ENCODE results near the gene TIPARP. TPM values are rescaled to one million over a fixed set of nuclear protein-coding genes. Genes with fewer than 3 reads are reported as not detected.
A peak's percentile ranks its signal among the peaks of the same experiment; 100 is the strongest.

Gene TIPARP
- total RNA-seq, 1 donor from 2014 or later = 31.3 TPM

GRCh38 chr3:156664011-156664830 is 10.2 kb upstream of the TIPARP start:
- no peak for TF ChIP-seq CTCF (IDR thresholded peaks at IDR 0.05)
- no peak for ATAC-seq (ENCODE audit: low read depth)
- Mint-ChIP-seq H3K4me1 (peaks cover 59% of the 10 kb centered on the region), H3K36me3 (ENCODE audit: low read depth) (no peaks in the 10 kb centered on the region), H3K9me3 (no peaks in the 10 kb centered on the region), H3K27me3 (no peaks in the 10 kb centered on the region), H3K27ac (peak overlapping the region; percentile 66), H3K4me3 (peak overlapping the region; percentile 21)
- intact Hi-C loops (cut with micrococcal nuclease) = no loop called here
- POLR2A ChIA-PET = interaction anchor here (1.0 to 2.1 kb wide), 2 partner anchors 10 to 181 kb away, joined by 3 to 10 read pairs; partner anchors contain the start of gene TIPARP
- CTCF ChIA-PET = interaction anchor here (1.2 to 2.0 kb wide), 2 partner anchors 9 to 109 kb away, joined by 3 to 13 read pairs; partner anchors contain the start of gene SSR3
- DNase-seq = no peak

GRCh38 chr3:156664831-156665178 is 9.6 kb upstream of the TIPARP start:
- DNase-seq = no peak
- no peak for ATAC-seq (ENCODE audit: low read depth)
- ChIA-PET CTCF (interaction anchor here (1.2 to 2.0 kb wide), 2 partner anchors 9 to 110 kb away, joined by 3 to 13 read pairs; partner anchors contain the start of gene SSR3), POLR2A (interaction anchor here (1.0 to 2.1 kb wide), 2 partner anchors 9 to 182 kb away, joined by 3 to 10 read pairs; partner anchors contain the start of gene TIPARP)
- Mint-ChIP-seq H3K4me3 (peak overlapping the region; percentile 21), H3K27me3 (no peaks in the 10 kb centered on the region), H3K27ac (peak overlapping the region; percentile 66), H3K36me3 (ENCODE audit: low read depth) (no peaks in the 10 kb centered on the region), H3K9me3 (no peaks in the 10 kb centered on the region), H3K4me1 (peaks cover 59% of the 10 kb centered on the region)
- no peak for TF ChIP-seq CTCF (IDR thresholded peaks at IDR 0.05)
- intact Hi-C loops (cut with micrococcal nuclease) = loop anchor here (1.0 kb wide), 1 partner anchor 8 kb away; no protein-coding TSS in a partner anchor

GRCh38 chr3:156665291-156665690 is 9.1 kb upstream of the TIPARP start:
- CTCF ChIA-PET = interaction anchor here (1.2 to 2.0 kb wide), 2 partner anchors 8 to 110 kb away, joined by 3 to 13 read pairs; partner anchors contain the start of gene SSR3
- no peaks in the 10 kb centered on the region for H3K27me3 Mint-ChIP-seq
- no peak for DNase-seq
- peak overlapping the region; percentile 66 for H3K27ac Mint-ChIP-seq
- intact Hi-C loops (cut with micrococcal nuclease) = loop anchor here (1.0 kb wide), 1 partner anchor 8 kb away; no protein-coding TSS in a partner anchor
- POLR2A ChIA-PET = interaction anchor here (1.0 to 2.1 kb wide), 2 partner anchors 9 to 182 kb away, joined by 3 to 10 read pairs; partner anchors contain the start of gene TIPARP
- no peak for ATAC-seq (ENCODE audit: low read depth)
- peaks cover 59% of the 10 kb centered on the region for H3K4me1 Mint-ChIP-seq
- peak overlapping the region; percentile 21 for H3K4me3 Mint-ChIP-seq
- no peak for TF ChIP-seq CTCF (IDR thresholded peaks at IDR 0.05)
- H3K9me3 Mint-ChIP-seq = no peaks in the 10 kb centered on the region
- H3K36me3 Mint-ChIP-seq (ENCODE audit: low read depth) = no peaks in the 10 kb centered on the region

GRCh38 chr3:156666073-156666472 is 8.3 kb upstream of the TIPARP start:
- Mint-ChIP-seq H3K9me3 (no peaks in the 10 kb centered on the region), H3K4me3 (no peak overlapping the region), H3K27me3 (no peaks in the 10 kb centered on the region), H3K4me1 (peaks cover 52% of the 10 kb centered on the region), H3K27ac (no peak overlapping the region), H3K36me3 (ENCODE audit: low read depth) (no peaks in the 10 kb centered on the region)
- CTCF ChIA-PET = no interaction called here
- no peak for TF ChIP-seq CTCF (IDR thresholded peaks at IDR 0.05)
- intact Hi-C loops (cut with micrococcal nuclease) = no loop called here
- POLR2A ChIA-PET = interaction anchor here (2.1 kb wide), 1 partner anchor 8 kb away, joined by 10 read pairs; the partner anchor contains the start of gene TIPARP
- DNase-seq = no peak
- ATAC-seq (ENCODE audit: low read depth) = no peak

All from activated B cell treated with CpG ODN at 0.5 μM for 24 hours (primary cell).